Adipocyte (in vitro differentiated cells): Measurements from ENCODE around the gene MLLT10.
"Not testable (repeated sequence)": the region's sequence is repeated elsewhere in the genome, so short reads cannot be mapped to it uniquely, and the experiment has no call there.

Experiments
- DNase-seq: peaks from one replicate; pipeline ENCODE4 v3.0.0-alpha.2; 2015; ENCODE audit warnings: low read depth
- H3K27me3 ChIP-seq: replicated peaks from 2 replicates; pipeline ENCODE4 v1.7.0; 2013; ENCODE audit warnings: mild to moderate bottlenecking, low read length, moderate library complexity; ENCODE audit not compliant: control insufficient read depth, insufficient read depth
- H3K36me3 ChIP-seq: 2 replicates; pipeline ENCODE4 v1.7.0; 2013; ENCODE audit warnings: low read length, mild to moderate bottlenecking, moderate library complexity; ENCODE audit not compliant: control insufficient read depth, insufficient read depth, severe bottlenecking
- H3K4me1 ChIP-seq: 2 replicates; pipeline ENCODE4 v1.7.0; 2013; ENCODE audit warnings: mild to moderate bottlenecking, low read length, moderate library complexity; ENCODE audit not compliant: control insufficient read depth, insufficient read depth
- H3K4me3 ChIP-seq: 2 replicates; pipeline ENCODE4 v1.7.0; 2013; ENCODE audit warnings: mild to moderate bottlenecking, low read length, moderate library complexity
- H3K9ac ChIP-seq: 2 replicates; pipeline ENCODE4 v1.7.0; 2013; ENCODE audit warnings: mild to moderate bottlenecking, low read length, moderate library complexity
- H3K9me3 ChIP-seq: 2 replicates; pipeline ENCODE4 v1.7.0; 2013; ENCODE audit warnings: mild to moderate bottlenecking, low read length, moderate library complexity; ENCODE audit not compliant: control insufficient read depth

The MLLT10 gene

DNA sequence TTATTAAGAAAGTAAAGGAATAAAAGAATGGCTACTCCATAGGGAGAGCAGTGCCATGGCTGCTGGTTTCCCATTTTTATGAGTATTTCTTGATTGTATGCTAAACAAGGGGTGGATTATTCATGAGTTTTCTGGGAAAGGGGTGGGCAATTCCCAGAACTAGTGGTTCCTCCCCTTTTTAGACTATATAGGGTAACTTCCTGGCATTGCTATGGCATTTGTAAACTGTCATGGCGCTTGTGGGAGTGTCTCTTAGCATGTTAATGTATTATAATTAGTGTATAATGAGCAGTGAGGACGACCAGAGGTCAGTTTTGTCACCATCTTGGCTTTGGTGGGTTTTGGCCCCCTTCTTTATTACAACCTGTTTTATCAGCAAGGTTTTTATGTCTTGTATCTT is 40.5 kb downstream of the MLLT10 start:
- not testable (repeated sequence) for H3K4me3 ChIP-seq, H3K27me3 ChIP-seq, H3K9ac ChIP-seq, H3K36me3 ChIP-seq, DNase-seq, H3K9me3 ChIP-seq
- H3K4me1 ChIP-seq: peaks cover 24% of the 10 kb centered on the region

DNA sequence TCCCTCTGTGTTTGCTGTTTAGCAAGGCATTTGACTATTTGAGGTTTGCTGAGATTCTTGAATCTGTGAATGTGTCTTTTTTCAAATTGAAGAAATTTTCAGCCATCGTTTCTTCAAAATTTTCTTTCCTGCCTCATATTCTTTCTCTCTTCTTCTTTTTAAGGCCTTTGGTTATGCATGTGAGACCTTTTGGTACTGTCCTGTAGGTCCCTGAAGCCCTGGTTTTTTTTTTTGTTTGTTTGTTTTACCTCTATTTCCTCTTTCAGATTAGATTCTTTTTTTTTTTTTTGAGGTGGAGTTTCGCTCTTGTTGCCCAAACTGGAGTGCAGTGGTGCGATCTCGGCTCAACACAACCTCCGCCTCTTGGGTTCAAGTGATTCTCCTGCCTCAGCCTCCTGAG is 45.3 kb downstream of the MLLT10 start:
- Histone ChIP-seq H3K9ac (no peak overlapping the region), H3K27me3 (no peaks in the 10 kb centered on the region), H3K4me3 (no peak overlapping the region), H3K9me3 (no peaks in the 10 kb centered on the region), H3K36me3 (peaks cover 5% of the 10 kb centered on the region), H3K4me1 (peaks cover 11% of the 10 kb centered on the region)
- DNase-seq: no peak

DNA sequence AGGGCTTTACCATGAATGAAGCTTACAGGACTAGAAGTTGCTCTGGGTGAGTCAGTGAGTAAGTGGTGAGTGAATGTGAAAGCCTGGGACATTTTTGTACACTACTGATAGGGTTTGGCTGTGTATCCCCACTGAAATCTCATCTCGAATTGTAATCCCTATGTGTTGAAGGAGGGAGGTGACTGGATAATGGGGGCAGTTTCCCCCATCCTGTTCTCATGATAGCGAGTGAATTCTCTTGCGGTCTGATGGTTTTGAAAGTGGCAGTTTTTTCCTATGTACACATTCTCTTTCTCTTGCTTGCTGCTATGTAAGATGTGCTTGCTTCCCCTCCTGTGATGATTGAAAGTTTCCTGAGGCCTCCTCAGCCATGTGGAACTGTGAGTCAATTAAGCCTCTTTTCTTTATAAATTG is 47.4 kb downstream of the MLLT10 start:
- DNase-seq: peak; percentile 30
- not testable (repeated sequence) for H3K27me3 ChIP-seq, H3K9me3 ChIP-seq, H3K9ac ChIP-seq, H3K4me1 ChIP-seq, H3K4me3 ChIP-seq
- peaks cover 16% of the 10 kb centered on the region for H3K36me3 ChIP-seq

DNA sequence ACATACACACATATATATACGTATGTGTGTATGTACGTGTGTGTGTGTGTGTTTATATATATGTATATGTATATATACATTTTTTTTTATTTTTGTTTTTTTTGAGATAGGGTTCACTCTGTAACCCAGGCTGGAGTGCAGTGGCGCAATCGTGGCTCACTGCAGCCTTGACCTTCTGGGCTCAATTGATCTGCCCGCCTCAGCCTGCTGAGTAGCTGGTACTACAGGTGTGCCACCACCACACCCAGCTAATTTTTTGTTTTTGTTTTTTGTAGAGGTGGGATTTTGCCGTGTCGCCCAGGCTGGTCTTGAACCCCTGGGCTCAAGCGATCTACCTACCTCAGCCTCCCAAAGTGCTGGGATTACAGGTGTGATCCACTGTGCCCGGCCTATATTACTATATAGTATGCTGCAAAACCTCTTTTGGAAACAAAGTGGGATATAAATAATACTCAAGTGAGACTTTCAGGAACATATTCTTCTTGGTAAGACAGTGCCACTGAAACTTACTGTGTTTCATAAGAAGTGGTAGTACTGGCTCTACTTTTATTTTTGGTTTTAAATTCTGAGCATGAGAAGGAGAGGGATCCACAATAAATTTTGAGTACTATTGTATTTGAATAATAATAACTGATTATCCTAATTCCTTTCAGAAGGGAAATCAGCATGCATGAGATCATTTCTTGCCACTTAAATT is 51.0 kb downstream of the MLLT10 start:
- Histone ChIP-seq H3K27me3 (no peaks in the 10 kb centered on the region), H3K36me3 (peaks cover 38% of the 10 kb centered on the region), H3K4me1 (peaks cover 8% of the 10 kb centered on the region), H3K9me3 (no peaks in the 10 kb centered on the region), H3K9ac (no peak overlapping the region), H3K4me3 (no peak overlapping the region)
- DNase-seq: no peak

DNA sequence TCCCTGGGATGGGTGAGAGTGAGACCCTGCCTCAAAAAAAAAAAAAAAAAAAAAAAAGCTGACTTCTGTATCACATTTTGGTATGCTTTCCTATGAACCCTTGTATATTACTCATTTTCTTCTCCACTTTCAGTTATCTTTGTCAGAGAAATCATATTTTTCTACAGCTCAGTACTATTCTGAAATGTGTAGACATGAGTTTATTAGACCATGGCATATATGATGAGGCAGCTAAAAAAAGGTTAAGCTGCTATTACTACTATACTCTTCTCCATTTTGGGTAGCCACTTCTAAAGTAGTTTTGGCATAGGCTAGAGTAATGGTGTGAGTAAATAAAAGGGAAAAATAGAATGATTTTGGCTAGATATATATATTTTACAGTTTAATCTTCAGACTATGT is 53.4 kb downstream of the MLLT10 start:
- Histone ChIP-seq H3K27me3 (no peaks in the 10 kb centered on the region), H3K36me3 (peaks cover 46% of the 10 kb centered on the region), H3K4me3 (no peak overlapping the region), H3K4me1 (no peaks in the 10 kb centered on the region), H3K9me3 (no peaks in the 10 kb centered on the region), H3K9ac (no peak overlapping the region)
- DNase-seq: no peak

GRCh38 chr10:21588159-21588558 is 54.1 kb downstream of the MLLT10 start:
- not testable (repeated sequence) for DNase-seq, H3K27me3 ChIP-seq, H3K4me3 ChIP-seq, H3K4me1 ChIP-seq, H3K9ac ChIP-seq, H3K9me3 ChIP-seq
- peaks cover 48% of the 10 kb centered on the region for H3K36me3 ChIP-seq

DNA sequence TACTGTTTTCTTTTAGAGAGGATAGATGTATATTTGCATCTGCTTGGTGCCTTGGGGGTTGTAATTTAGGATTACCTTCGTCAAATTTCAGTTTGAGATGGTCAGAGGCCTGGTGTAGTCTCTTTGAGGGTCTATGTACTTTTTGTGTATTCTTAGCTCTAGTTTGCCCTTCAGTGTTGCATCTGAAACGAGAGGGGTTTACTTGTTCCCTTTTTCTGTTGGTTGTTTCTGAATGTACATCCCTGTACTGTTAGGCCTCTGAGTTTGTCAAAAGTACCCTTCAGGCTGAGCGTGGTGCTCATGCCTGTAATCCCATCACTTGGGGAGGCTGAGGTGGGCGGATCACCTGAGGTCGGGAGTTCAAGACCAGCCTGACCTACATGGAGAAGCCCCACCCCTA is 60.0 kb downstream of the MLLT10 start:
- no peaks in the 10 kb centered on the region for H3K27me3 ChIP-seq
- no peaks in the 10 kb centered on the region for H3K9me3 ChIP-seq
- H3K4me3 ChIP-seq: no peak overlapping the region
- H3K36me3 ChIP-seq: peaks cover 21% of the 10 kb centered on the region
- H3K9ac ChIP-seq: no peak overlapping the region
- no peak for DNase-seq
- H3K4me1 ChIP-seq: no peaks in the 10 kb centered on the region

GRCh38 chr10:21599582-21599981 is 65.5 kb downstream of the MLLT10 start:
- no peak for DNase-seq
- Histone ChIP-seq H3K4me3 (no peak overlapping the region), H3K27me3 (no peaks in the 10 kb centered on the region), H3K9me3 (no peaks in the 10 kb centered on the region), H3K9ac (no peak overlapping the region), H3K4me1 (no peaks in the 10 kb centered on the region), H3K36me3 (peaks cover 13% of the 10 kb centered on the region)

GRCh38 chr10:21600804-21601433 is 66.9 kb downstream of the MLLT10 start:
- Histone ChIP-seq H3K36me3 (peaks cover 15% of the 10 kb centered on the region), H3K9ac (no peak overlapping the region), H3K4me1 (no peaks in the 10 kb centered on the region), H3K27me3 (no peaks in the 10 kb centered on the region), H3K9me3 (no peaks in the 10 kb centered on the region), H3K4me3 (no peak overlapping the region)
- DNase-seq: no peak

DNA sequence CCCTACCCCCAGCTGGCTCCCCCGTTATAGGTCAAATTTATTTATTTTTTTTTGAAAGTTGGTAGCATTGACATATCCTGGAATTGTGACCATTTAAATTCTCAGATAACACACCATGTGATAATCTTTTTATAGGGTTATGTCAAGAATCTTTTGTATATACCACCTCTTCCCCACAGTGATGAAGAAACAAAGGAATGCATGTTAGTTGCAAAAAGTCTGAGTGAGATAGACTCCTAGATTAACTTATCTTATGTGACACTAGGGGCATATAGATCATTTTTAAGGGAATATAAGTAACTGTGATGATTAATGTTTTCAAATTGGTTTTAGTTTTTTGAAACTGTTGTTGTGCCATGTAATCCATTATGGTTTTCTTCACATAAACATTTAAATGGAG is 68.3 kb downstream of the MLLT10 start:
- DNase-seq: no peak
- H3K9ac ChIP-seq: no peak overlapping the region
- no peaks in the 10 kb centered on the region for H3K4me1 ChIP-seq
- no peaks in the 10 kb centered on the region for H3K9me3 ChIP-seq
- no peaks in the 10 kb centered on the region for H3K27me3 ChIP-seq
- H3K36me3 ChIP-seq: peaks cover 29% of the 10 kb centered on the region
- no peak overlapping the region for H3K4me3 ChIP-seq

DNA sequence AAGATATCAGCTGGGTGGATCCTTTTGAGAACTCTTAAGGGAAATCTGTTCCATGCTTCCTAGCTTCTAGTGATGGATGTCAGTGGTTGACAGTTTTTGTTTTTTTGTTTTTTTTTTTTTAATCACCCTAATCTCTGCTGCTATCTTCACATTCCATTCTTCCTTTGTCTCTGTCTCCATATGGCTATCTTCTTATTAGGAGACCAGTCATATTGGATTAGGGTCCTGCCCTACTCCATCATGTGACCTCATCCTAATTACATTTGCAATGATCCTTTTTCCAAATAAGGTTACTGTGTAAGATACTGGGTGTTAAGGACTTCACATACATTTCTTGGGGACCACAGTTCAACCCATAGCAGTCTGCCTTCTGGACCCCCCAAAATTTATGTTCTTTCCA is 69.7 kb downstream of the MLLT10 start:
- no peaks in the 10 kb centered on the region for H3K9me3 ChIP-seq
- no peak overlapping the region for H3K9ac ChIP-seq
- H3K4me1 ChIP-seq: no peaks in the 10 kb centered on the region
- peaks cover 35% of the 10 kb centered on the region for H3K36me3 ChIP-seq
- H3K4me3 ChIP-seq: no peak overlapping the region
- H3K27me3 ChIP-seq: no peaks in the 10 kb centered on the region
- no peak for DNase-seq

DNA sequence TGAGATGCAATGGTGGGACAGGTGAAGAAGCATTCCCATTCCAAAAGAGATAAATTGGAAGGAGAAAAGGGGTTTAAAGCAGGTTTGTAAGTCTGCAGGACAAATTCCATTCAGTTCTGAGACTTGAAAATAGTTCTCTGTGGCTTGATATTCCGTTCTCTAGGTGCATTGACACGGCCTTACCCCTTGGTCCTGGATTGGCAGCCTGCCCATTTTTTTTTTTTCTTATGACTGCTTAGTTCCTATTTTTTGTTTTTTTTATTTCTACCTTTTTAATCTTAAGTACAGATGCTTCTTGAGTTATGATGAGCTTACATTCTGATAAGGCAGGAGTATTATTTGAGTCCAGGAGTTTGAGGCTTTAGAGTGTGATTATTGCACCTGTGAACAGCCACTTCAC is 70.6 kb downstream of the MLLT10 start:
- no peaks in the 10 kb centered on the region for H3K9me3 ChIP-seq
- peaks cover 34% of the 10 kb centered on the region for H3K36me3 ChIP-seq
- H3K4me3 ChIP-seq: no peak overlapping the region
- H3K9ac ChIP-seq: no peak overlapping the region
- no peaks in the 10 kb centered on the region for H3K27me3 ChIP-seq
- H3K4me1 ChIP-seq: no peaks in the 10 kb centered on the region
- DNase-seq: no peak
